Measurements from ENCODE around the gene MYO3B.

- TF ChIP-seq CTCF (IDR thresholded peaks at IDR 0.05) (no peak), YY1 (IDR thresholded peaks at IDR 0.05; ENCODE audit: low read depth) (no peak), GATA2 (CRISPR knock-in tag; IDR thresholded peaks at IDR 0.05) (no peak), TAF1 (IDR thresholded peaks at IDR 0.05; ENCODE audit: borderline replicate concordance, low read depth, low read length) (no peak), EP300 (IDR thresholded peaks at IDR 0.05; ENCODE audit: borderline replicate concordance in 1 of 2, low read depth in 1 of 2, low read length in 1 of 2) (no peak), GABPA (IDR thresholded peaks at IDR 0.05; ENCODE audit: low read depth) (no peak), RFX5 (IDR thresholded peaks at IDR 0.05; ENCODE audit: low read length) (no peak), ZBTB33 (IDR thresholded peaks at IDR 0.05; ENCODE audit: borderline replicate concordance, low read depth) (no peak), EZH2phosphoT487 (IDR thresholded peaks at IDR 0.05; ENCODE audit: borderline replicate concordance, low read depth) (no peak), ELF1 (IDR thresholded peaks at IDR 0.05) (no peak), MAX (IDR thresholded peaks at IDR 0.05; ENCODE audit: low read depth) (no peak)
Measured at GRCh38 chr2:170598067-170598395, 420.1 kb downstream of the MYO3B start.

All from SK-N-SH (cell line).